B cell (primary cell): ENCODE data around the gene SIK3. TPM values are rescaled to one million over a fixed set of nuclear protein-coding genes. Genes with fewer than 3 reads are reported as not detected.

Source experiments
- ATAC-seq: fragments of 200-7000 bp; cut with Tn5 transposase; one replicate; pipeline ENCODE4 v1.10.0; 2021; ENCODE audit warnings: low read depth, mild to moderate bottlenecking, moderate number of reproducible peaks, moderate library complexity
- CTCF ChIA-PET: fragments of 350-600 bp; sonication (Branson Sonifier 250); formaldehyde crosslinking; loops from one replicate; lab custom pipeline; 2021; ENCODE audit warnings: antibody characterized with exemption, inconsistent platforms; lab: Charles Lee
- POLR2A ChIA-PET: fragments of 350-600 bp; sonication (Branson Sonifier 250); formaldehyde crosslinking; loops from one replicate; lab custom pipeline; 2021; ENCODE audit warnings: antibody characterized with exemption; lab: Charles Lee
- DNase-seq: peaks from one replicate; pipeline ENCODE4 v3.0.0; 2013
- H2AFZ ChIP-seq: 2 replicates; pipeline ENCODE4 v1.6.1; 2012; ENCODE audit warnings: mild to moderate bottlenecking, low read depth, low read length; ENCODE audit not compliant: insufficient read depth, poor library complexity, severe bottlenecking
- H3K27ac ChIP-seq, 2 donors: 1 replicate in 1 of 2; 2 replicates in 1 of 2; pipeline ENCODE4 v1.5.1; 2012 to 2013; ENCODE audit warnings: low read length in 2 of 2, mild to moderate bottlenecking in 2 of 2, moderate library complexity in 1 of 2
- H3K27me3 ChIP-seq, 4 experiments: fragments of 200-600 bp in 1 of 4; sonication (generic) in 1 of 4; replicated peaks in 1 of 4; 1 replicate in 2 of 4; 2 replicates in 2 of 4; pipeline versions ENCODE4 v1.6.1 to v1.7.0; 2013 to 2016; ENCODE audit warnings: low read length in 3 of 4, mild to moderate bottlenecking in 2 of 4, mixed read lengths in 1 of 4, moderate library complexity in 1 of 4; ENCODE audit not compliant: insufficient read depth in 4 of 4, control insufficient read depth in 3 of 4; ENCODE audit errors: control extremely low read depth in 1 of 4
- H3K36me3 ChIP-seq, 2 experiments: replicated peaks in 1 of 2; 1 replicate in 1 of 2; 2 replicates in 1 of 2; pipeline versions ENCODE4 v1.6.1 to v1.7.1; 2013; ENCODE audit warnings: low read length in 1 of 2; ENCODE audit not compliant: insufficient read depth in 2 of 2, control insufficient read depth in 1 of 2; ENCODE audit errors: control extremely low read depth in 1 of 2, extremely low read depth in 1 of 2
- H3K4me1 ChIP-seq, 2 donors: fragments of 200-600 bp in 1 of 2; sonication (generic) in 1 of 2; 1 replicate in 1 of 2; 2 replicates in 1 of 2; pipeline versions ENCODE4 v1.5.1 to v1.6.1; 2013 to 2017; ENCODE audit warnings: low read length in 2 of 2; ENCODE audit not compliant: control insufficient read depth in 2 of 2, insufficient read depth in 2 of 2
- H3K4me2 ChIP-seq: replicated peaks from 2 replicates; pipeline ENCODE3; 2012; ENCODE audit warnings: mild to moderate bottlenecking, low read depth, low read length; ENCODE audit not compliant: poor library complexity, severe bottlenecking
- H3K4me3 ChIP-seq, 5 experiments: fragments of 200-600 bp in 1 of 5; sonication (generic) in 1 of 5; 1 replicate in 3 of 5; 2 replicates in 2 of 5; pipeline versions ENCODE4 v1.5.1 to v1.7.0; 2011 to 2016; ENCODE audit warnings: low read length in 4 of 5, mild to moderate bottlenecking in 4 of 5, low read depth in 2 of 5, control low read depth in 1 of 5, moderate library complexity in 1 of 5; ENCODE audit not compliant: insufficient read depth in 1 of 5; ENCODE audit errors: control extremely low read depth in 1 of 5, extremely low read depth in 1 of 5
- H3K79me2 ChIP-seq: fragments of 200-600 bp; sonication (generic); one replicate; pipeline ENCODE4 v1.6.0; 2016; ENCODE audit warnings: low read length; ENCODE audit not compliant: control insufficient read depth, insufficient read depth
- H3K9ac ChIP-seq: fragments of 200-600 bp; sonication (generic); 2 replicates; pipeline ENCODE4 v1.6.1; 2017; ENCODE audit warnings: mild to moderate bottlenecking, low read length, moderate library complexity
- H3K9me3 ChIP-seq, 3 donors: one replicate each; pipeline versions ENCODE4 v1.6.1 to v1.7.1; 2013; ENCODE audit warnings: low read length in 2 of 3; ENCODE audit not compliant: control insufficient read depth in 2 of 3, insufficient read depth in 1 of 3; ENCODE audit errors: control extremely low read depth in 1 of 3
- H4K20me1 ChIP-seq: 2 replicates; pipeline ENCODE4 v1.6.0; 2012; ENCODE audit warnings: mild to moderate bottlenecking, low read length; ENCODE audit not compliant: insufficient read depth, control insufficient read depth, poor library complexity, severe bottlenecking
- H3K27ac Mint-ChIP-seq: one replicate; pipeline ENCODE4 v1.8.0; 2021; ENCODE audit warnings: mixed read lengths
- H3K27me3 Mint-ChIP-seq: one replicate; pipeline ENCODE4 v1.8.0; 2021; ENCODE audit warnings: mixed read lengths
- H3K4me1 Mint-ChIP-seq: one replicate; pipeline ENCODE4 v1.8.0; 2021; ENCODE audit warnings: mixed read lengths
- H3K4me3 Mint-ChIP-seq: one replicate; pipeline ENCODE4 v1.8.0; 2021; ENCODE audit warnings: mixed read lengths
- H3K9me3 Mint-ChIP-seq: one replicate; pipeline ENCODE4 v1.8.0; 2022; ENCODE audit warnings: mixed read lengths; ENCODE audit not compliant: insufficient read depth
- CTCF ChIP-seq: fragments of 200-600 bp; IDR thresholded peaks from one replicate; pipeline ENCODE4 v1.8.0; 2022; ENCODE audit warnings: antibody characterized with exemption, mild to moderate bottlenecking
- WGBS: methylation state at CpG from one replicate; pipeline ENCODE4 v1.1.5; 2013; ENCODE audit warnings: missing lambda C conversion rate; ENCODE audit not compliant: insufficient coverage; 5-methylcytosine and 5-hydroxymethylcytosine counted together
- intact Hi-C: fragments of 100-400 bp; cut with micrococcal nuclease; formaldehyde crosslinking; loops from one replicate; pipeline ENCODE4 v1.10.0; 2022
- polyA plus RNA-seq: library from polyadenylated mRNA; depleted of rRNA; stranded (reverse); fragments of >200 nt; gene quantifications from 2 replicates; pipeline ENCODE4 v1.2.3, GENCODE V29; 2012
- total RNA-seq, 2 donors: library from RNA; stranded (reverse); fragments of 120-200 nt in 1 of 2; gene quantifications; 1 replicate in 1 of 2; 2 replicates in 1 of 2; pipeline versions ENCODE4 v1.2.3 to v1.2.4, GENCODE V29; 2013 to 2022

SIK3 gene
- total and polyA plus RNA-seq, 2 donors (not counting 1 experiment from before 2014, with no cell fraction given): 36.5 to 180 TPM

- intact Hi-C loops: no loop called here
- WGBS: 90% methylated on average over 3 of the region's 5 CpGs
These were observed 272.8 kb downstream of the SIK3 start for GRCh38 chr11:116825434-116825833.

More at GRCh38 chr11:116825434-116825833, 272.8 kb downstream of the SIK3 start:
- Mint-ChIP-seq H3K27me3 (no peaks in the 10 kb centered on the region), H3K27ac (no peak overlapping the region), H3K9me3 (no peaks in the 10 kb centered on the region), H3K4me1 (no peaks in the 10 kb centered on the region), H3K4me3 (no peak overlapping the region)
- Histone ChIP-seq H3K4me3 (no peak overlapping the region), H3K4me2 (no peak overlapping the region), H3K79me2 (no peaks in the 10 kb centered on the region), H3K9ac (no peak overlapping the region), H3K9me3 (no peaks in the 10 kb centered on the region), H3K4me1 (no peaks in the 10 kb centered on the region), H2AFZ (no peak overlapping the region), H3K27me3 (peaks cover 0 to 2% (median 0%) of the 10 kb centered on the region in 4 experiments), H4K20me1 (no peaks in the 10 kb centered on the region), H3K27ac (no peak overlapping the region), H3K36me3 (no peaks in the 10 kb centered on the region)
- ChIA-PET CTCF (no interaction called here), POLR2A (no interaction called here)
- DNase-seq: no peak
- no peak for TF ChIP-seq CTCF
- no peak for ATAC-seq
